HepG2 (cell line): ENCODE data around the gene UQCR11. TPM values are rescaled to one million over a fixed set of nuclear protein-coding genes. Genes with fewer than 3 reads are reported as not detected.
A peak's percentile ranks its signal among the peaks of the same experiment; 100 is the strongest.

Experiments used
- ARID5B ChIP-seq: IDR thresholded peaks from 2 replicates; pipeline ENCODE4 v1.4.0; 2020; ENCODE audit warnings: mild to moderate bottlenecking, missing genetic modification reagents
- HES4 ChIP-seq: sonication (generic); formaldehyde crosslinking; IDR thresholded peaks from 2 replicates; pipeline ENCODE4 v1.9.0; 2021; ENCODE audit warnings: mild to moderate bottlenecking, missing genetic modification reagents, borderline replicate concordance
- NFYB ChIP-seq: sonication (generic); formaldehyde crosslinking; IDR thresholded peaks from 2 replicates; pipeline ENCODE4 v1.4.0; 2020; ENCODE audit warnings: missing genetic modification reagents
- NRL ChIP-seq: sonication (generic); formaldehyde crosslinking; IDR thresholded peaks from 2 replicates; pipeline ENCODE4 v1.5.0; 2020; ENCODE audit warnings: missing genetic modification reagents, mild to moderate bottlenecking, moderate library complexity, borderline replicate concordance
- PRMT3 ChIP-seq: sonication (generic); formaldehyde crosslinking; IDR thresholded peaks from 2 replicates; pipeline ENCODE4 v1.8.1; 2022; ENCODE audit warnings: low read depth, mild to moderate bottlenecking, moderate library complexity, missing genetic modification reagents, borderline replicate concordance
- SCMH1 ChIP-seq: sonication (generic); formaldehyde crosslinking; IDR thresholded peaks from 2 replicates; pipeline ENCODE4 v1.9.0; 2021; ENCODE audit warnings: missing genetic modification reagents, mild to moderate bottlenecking, borderline replicate concordance
- ZBTB38 ChIP-seq: sonication (generic); formaldehyde crosslinking; IDR thresholded peaks from 2 replicates; pipeline ENCODE4 v1.5.1; 2020; ENCODE audit warnings: mild to moderate bottlenecking, missing genetic modification reagents
- ZBTB40 ChIP-seq, 2 experiments: fragments of 450-650 bp in 1 of 2; sonication (generic) in 1 of 2; formaldehyde crosslinking in 1 of 2; IDR thresholded peaks; 2 replicates each; pipeline versions ENCODE4 v1.6.1 to v1.8.0; 2016 to 2022; ENCODE audit warnings: antibody characterized with exemption in 1 of 2, mild to moderate bottlenecking in 1 of 2, missing genetic modification reagents in 1 of 2
- ZNF333 ChIP-seq: sonication (generic); formaldehyde crosslinking; IDR thresholded peaks from 2 replicates; pipeline ENCODE4 v1.4.0; 2020; ENCODE audit warnings: mild to moderate bottlenecking, missing genetic modification reagents, borderline replicate concordance
- ZNF564 ChIP-seq: sonication (generic); formaldehyde crosslinking; IDR thresholded peaks from 2 replicates; pipeline ENCODE4 v1.8.1; 2023; ENCODE audit warnings: mild to moderate bottlenecking, missing genetic modification reagents
- ZZZ3 ChIP-seq: sonication (generic); formaldehyde crosslinking; IDR thresholded peaks from 2 replicates; pipeline ENCODE4 v1.4.0; 2020; ENCODE audit warnings: missing genetic modification reagents, mild to moderate bottlenecking, borderline replicate concordance
- polyA plus RNA-seq, 8 experiments: library from polyadenylated mRNA; depleted of rRNA in 3 of 8; stranded (reverse) in 7 of 8; unstranded in 1 of 8; fragments of >200 nt; fragmentation: Illumina TruSeq in 4 of 8; extraction: Trizol in 4 of 8; gene quantifications; 2 replicates each; pipeline versions ENCODE4 v1.2.1 to v1.2.3, GENCODE V29; 2011 to 2016; ENCODE audit warnings: low read depth in 4 of 8, missing spikeins in 1 of 8, mixed read lengths in 1 of 8; ENCODE audit not compliant: insufficient read depth in 1 of 8
- total RNA-seq, 5 experiments: library from RNA; depleted of rRNA; stranded (reverse); fragments of >200 nt; fragmentation: Illumina TruSeq; extraction: Trizol; gene quantifications; 2 replicates each; pipeline ENCODE4 v1.2.3, GENCODE V29; 2016; ENCODE audit warnings: low read depth in 1 of 5
- TF ChIP-seq, protein P1 (sequence below): sonication (generic); formaldehyde crosslinking; IDR thresholded peaks from 2 replicates; pipeline ENCODE4 v1.9.0; 2021; ENCODE audit warnings: missing genetic modification reagents, mild to moderate bottlenecking, borderline replicate concordance

UQCR11 gene
- total and polyA plus RNA-seq, 2 of the 13 experiments (the other 11 are each of a cell fraction or from before 2014, with no cell fraction given), result 125 to 214 TPM

DNA sequence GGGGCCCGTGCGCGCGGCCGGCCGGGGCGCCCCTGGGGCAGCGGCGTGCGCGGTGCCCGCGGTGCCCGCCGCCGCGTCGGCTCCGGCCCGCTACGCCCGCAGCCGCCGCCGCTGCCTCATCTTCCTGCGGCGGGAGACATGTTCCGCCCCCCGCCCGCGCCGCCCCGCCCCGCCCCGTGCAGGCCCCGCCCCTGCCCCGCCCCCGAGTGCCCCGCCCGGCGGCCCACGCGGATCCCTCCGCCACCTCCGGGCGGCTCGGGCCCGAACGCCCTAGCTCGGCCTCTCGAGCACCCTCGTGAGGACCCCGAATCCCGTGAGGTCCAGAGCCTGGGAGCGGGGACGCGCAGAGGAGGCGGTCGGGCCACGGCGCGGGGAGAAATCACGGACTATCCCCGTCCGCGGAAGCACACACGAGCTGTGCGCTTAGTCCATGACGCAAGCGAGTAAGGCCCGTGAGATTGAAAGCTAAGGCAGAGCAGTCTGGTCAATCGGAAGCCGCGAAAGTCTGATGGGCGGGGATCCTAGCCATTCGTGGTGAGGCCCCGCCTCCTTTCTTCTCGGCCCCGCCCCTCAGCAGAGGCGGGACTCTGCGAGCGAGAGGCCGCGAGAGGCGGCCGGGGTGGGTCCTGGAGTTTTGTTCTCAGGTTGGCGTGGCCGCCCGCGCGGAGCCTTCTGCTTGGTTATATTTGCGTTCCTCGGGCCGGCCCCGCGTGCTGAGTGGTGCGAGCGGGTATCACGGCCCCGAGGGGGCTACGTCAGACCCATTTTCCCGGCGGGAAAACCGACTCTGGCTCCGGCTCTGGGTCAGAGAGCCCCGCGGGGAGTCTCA lies 47.4 kb upstream of the UQCR11 start, which contains the start of gene TCF3 (continued):
- TF ChIP-seq, protein P1, sequence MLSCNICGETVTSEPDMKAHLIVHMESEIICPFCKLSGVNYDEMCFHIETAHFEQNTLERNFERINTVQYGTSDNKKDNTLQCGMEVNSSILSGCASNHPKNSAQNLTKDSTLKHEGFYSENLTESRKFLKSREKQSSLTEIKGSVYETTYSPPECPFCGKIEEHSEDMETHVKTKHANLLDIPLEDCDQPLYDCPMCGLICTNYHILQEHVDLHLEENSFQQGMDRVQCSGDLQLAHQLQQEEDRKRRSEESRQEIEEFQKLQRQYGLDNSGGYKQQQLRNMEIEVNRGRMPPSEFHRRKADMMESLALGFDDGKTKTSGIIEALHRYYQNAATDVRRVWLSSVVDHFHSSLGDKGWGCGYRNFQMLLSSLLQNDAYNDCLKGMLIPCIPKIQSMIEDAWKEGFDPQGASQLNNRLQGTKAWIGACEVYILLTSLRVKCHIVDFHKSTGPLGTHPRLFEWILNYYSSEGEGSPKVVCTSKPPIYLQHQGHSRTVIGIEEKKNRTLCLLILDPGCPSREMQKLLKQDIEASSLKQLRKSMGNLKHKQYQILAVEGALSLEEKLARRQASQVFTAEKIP, result no peak
- no peak for TF ChIP-seq SCMH1 (CRISPR knock-in tag)
- 0 out of 2 replicates have a peak, but pooled peaks have one; percentile 76 for TF ChIP-seq ZNF333 (CRISPR knock-in tag)
- no peak for TF ChIP-seq ZBTB40 (IDR thresholded peaks at IDR 0.05)
- TF ChIP-seq ZBTB40 (CRISPR knock-in tag; IDR thresholded peaks at IDR 0.05), result no peak; the same call in 1 of the 2 replicates
- no peak for TF ChIP-seq PRMT3 (CRISPR knock-in tag)
- TF ChIP-seq ZNF564 (CRISPR knock-in tag), result no peak
- no peak; the same call in 1 of the 2 replicates for TF ChIP-seq ZZZ3 (CRISPR knock-in tag)
- TF ChIP-seq NRL (CRISPR knock-in tag), result no peak; the same call in 1 of the 2 replicates
- peak; percentile 97 for TF ChIP-seq NFYB (CRISPR knock-in tag)
- TF ChIP-seq HES4, result no peak; the same call in 1 of the 2 replicates
- TF ChIP-seq ARID5B, result peak; percentile 45; the same call in 1 of the 2 replicates
- no peak for TF ChIP-seq ZBTB38 (CRISPR knock-in tag)
